GM21515 (cell line): ENCODE measurements around the gene ASB11.

Experiments
- ATAC-seq: cut with Tn5 transposase; IDR thresholded peaks from one replicate; pipeline ENCODE4 v1.9.1; 2021; ENCODE audit not compliant: unreplicated experiment

ASB11 gene, protein sequence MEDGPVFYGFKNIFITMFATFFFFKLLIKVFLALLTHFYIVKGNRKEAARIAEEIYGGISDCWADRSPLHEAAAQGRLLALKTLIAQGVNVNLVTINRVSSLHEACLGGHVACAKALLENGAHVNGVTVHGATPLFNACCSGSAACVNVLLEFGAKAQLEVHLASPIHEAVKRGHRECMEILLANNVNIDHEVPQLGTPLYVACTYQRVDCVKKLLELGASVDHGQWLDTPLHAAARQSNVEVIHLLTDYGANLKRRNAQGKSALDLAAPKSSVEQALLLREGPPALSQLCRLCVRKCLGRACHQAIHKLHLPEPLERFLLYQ

DNA sequence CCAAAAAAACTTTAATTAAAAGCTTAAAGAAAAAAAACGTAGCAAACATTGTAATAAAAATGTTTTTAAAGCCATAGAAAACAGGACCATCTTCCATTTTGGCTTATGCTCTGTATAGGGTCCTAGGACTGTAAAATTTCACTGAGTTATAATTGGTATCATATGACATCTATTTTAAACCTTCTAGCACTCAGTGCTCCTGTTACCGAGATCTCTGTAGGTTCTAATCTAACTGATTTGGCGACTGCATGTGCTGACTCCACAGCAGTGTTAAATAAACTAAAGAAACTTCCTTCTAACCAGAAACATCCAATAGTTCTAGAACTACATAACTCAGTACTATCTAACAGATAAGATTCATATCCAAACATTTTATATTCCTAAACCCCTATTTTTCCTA, at the start of gene ASB11:
TSS of gene ASB11 (minus strand) at position 132 of the 400 bp plus-strand sequence. CDS start at position 97, 35 bp downstream.
- no peak for ATAC-seq

DNA sequence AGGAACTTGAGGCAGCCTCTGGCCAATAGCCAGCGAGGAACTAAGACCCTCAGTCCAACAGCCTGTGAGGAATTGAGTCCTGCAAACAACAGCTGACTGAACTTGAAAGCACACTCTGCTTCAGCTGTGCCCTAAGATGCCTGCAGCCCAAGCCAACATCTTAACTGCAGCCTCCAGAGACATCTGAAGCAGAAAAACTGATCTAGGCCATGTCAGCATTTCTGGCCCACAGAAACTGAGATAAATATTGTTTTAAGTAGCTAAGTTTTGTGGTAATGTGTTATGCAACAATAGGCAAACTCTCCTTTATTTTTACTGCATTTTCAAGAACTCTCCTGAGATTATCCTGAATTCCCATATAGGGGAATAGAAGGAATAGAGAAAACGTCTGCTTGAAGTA, 44.3 kb upstream of the ASB11 start:
- ATAC-seq = no peak

DNA sequence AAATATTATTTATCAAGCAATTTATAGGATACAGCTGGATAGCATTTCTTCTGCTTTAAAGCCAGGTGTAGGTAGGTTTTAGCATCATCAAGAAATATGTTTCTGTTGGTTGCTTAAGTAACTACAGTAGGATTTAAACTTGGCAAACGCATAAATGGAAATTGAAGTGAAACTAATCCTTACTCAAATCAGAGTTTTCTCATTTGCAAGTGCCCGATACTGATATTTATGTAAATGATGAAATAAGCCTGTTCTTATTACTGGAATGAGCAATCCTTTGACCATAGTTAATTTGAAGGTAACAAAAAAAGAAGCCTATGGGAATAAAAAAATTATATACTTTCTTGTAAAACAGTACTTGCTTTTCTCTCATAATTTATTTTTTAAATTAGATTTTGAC, 43.1 kb upstream of the ASB11 start:
- ATAC-seq = no peak

- no peak for ATAC-seq
Observed at GRCh38 chrX:15356444-15356843, 41.0 kb upstream of the ASB11 start.

DNA sequence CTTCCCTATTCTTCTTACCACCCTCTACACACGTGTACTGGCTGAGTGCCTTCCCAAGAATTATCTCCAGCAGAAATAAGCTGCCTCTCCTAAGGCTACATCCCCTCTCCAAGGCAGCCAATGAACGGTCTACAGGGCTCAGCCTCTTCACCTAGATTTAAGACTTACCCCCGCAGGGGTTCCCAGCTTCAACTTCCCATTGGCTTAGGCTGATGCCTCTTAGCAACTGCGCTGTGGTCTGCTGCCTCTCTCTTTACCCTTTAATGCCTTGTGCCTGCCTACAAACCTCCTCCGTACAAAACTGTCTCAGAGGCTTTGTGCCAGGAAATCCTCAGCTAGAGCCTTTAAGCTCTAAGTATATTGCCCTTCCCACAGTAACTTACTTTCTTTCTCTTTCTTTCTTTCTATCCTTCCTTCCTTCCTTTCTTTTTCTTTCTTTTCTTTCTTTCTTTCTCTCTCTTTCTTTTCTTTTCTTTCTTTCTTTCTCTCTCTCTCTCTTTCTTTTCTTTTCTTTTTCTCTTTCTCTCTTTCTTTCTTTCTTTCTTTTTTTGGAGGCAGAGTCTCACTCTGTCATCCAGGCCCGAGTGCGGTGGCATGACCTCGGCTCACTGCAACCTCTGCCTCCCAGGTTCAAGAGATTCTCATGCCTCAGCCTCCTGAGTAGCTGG, 35.0 kb upstream of the ASB11 start:
- no peak for ATAC-seq

- ATAC-seq = no peak
Observed at GRCh38 chrX:15349046-15349445, 33.6 kb upstream of the ASB11 start.

DNA sequence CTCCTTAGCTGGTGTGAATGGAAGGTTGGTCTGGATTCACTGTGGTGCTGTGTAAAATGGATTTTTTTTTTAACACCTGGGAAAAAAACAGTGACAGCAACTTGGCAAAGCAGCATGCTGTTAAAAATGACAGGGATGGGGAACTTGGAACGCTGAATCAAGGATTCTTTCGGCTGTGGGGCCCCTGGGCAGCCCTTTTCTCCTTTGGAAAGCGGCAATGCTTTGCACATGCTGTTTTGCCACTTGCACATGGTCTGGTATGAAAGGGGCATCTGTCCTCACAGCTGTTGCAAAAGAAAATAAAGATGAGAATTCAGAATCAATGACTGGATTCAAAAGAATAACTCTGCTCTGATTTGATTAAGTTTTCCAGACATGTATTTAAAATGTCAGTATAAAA, 30.5 kb upstream of the ASB11 start:
- ATAC-seq = no peak

DNA sequence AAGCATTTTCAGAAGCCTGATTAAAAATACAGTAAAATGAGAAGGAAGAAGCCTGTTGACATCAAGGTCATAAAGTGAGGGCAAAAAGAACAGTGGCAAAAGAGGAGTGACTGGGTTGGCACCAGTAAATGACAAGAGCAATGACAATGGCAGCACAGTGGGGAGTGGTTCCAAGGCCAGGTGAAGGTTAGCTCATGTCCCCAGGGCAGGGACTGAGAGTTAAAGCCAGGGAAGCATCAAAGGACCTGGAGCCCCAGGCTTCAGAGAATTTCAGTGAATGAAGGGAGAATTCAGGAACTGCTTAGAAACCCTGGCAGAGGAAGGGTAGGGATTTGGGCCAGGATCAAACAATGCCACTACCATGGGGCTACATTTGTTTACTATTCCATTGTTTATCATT, 28.7 kb upstream of the ASB11 start:
- ATAC-seq = no peak

GRCh38 chrX:15343075-15343476, 27.6 kb upstream of the ASB11 start:
- ATAC-seq = no peak

- no peak for ATAC-seq
Observed at GRCh38 chrX:15340867-15341266, 25.4 kb upstream of the ASB11 start.

DNA sequence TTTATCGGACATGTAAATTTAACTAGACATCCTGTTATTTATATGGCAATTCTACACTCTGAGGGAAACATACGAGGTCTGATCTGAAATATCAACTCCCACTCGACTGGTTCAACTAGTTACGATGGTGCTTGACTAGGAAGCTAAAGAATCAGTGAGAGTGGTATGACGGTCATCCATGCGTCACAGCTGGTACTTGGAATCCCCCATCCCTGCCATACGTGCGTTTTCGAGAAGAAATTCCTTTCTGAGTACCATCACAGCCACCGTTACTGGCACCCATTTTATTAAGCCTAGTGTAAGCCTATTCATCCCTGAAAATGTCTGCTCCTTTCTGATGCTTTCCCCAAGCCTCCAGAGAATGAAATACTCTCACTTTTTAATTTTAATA, 20.6 kb upstream of the ASB11 start:
- no peak for ATAC-seq

GRCh38 chrX:15335135-15336022, 19.9 kb upstream of the ASB11 start, which contains the start of gene PIGA:
TSS of gene PIGA (minus strand) at chrX:15335523. CDS start at chrX:15331930, 3,593 bp downstream.
- ATAC-seq = peak; percentile 99

- ATAC-seq = no peak
Observed at GRCh38 chrX:15334561-15334960, 19.1 kb upstream of the ASB11 start.

- no peak for ATAC-seq
Observed at GRCh38 chrX:15328821-15329220, 13.4 kb upstream of the ASB11 start.

- no peak for ATAC-seq
Observed at GRCh38 chrX:15328131-15328530, 12.7 kb upstream of the ASB11 start.

- ATAC-seq = no peak
Observed at GRCh38 chrX:15322472-15322871, 7.0 kb upstream of the ASB11 start.

- no peak for ATAC-seq
Observed at GRCh38 chrX:15322072-15322471, 6.6 kb upstream of the ASB11 start.

DNA sequence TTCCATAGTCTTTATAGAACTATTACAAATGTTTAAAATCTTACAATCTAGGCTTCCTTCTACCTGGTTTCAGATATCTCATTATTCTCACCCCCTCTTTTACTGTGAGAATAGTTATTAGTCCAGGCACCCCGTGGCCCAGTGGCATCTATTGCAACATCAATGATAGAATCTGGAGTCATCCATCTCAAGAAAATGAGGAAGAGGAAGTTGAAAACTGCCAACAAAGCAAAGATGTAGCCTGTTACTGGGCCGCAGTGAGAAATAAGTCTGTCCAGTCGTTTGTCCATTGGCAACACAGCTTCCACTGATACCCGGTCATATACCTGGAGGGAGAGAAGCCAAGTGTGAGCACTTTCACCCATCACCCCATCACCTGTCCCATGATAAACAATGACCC, 6.0 kb upstream of the ASB11 start:
- no peak for ATAC-seq

- no peak for ATAC-seq
Observed at GRCh38 chrX:15320297-15320696, 4.9 kb upstream of the ASB11 start.

- no peak for ATAC-seq
Observed at GRCh38 chrX:15319075-15319474, 3.6 kb upstream of the ASB11 start.

GRCh38 chrX:15314472-15314871, 968 bp downstream of the ASB11 start:
- no peak for ATAC-seq

- ATAC-seq = no peak
Observed at GRCh38 chrX:15311119-15311518, 4.3 kb downstream of the ASB11 start.
